Measurements from ENCODE around the gene MAPK11.

Gene MAPK11

DNA sequence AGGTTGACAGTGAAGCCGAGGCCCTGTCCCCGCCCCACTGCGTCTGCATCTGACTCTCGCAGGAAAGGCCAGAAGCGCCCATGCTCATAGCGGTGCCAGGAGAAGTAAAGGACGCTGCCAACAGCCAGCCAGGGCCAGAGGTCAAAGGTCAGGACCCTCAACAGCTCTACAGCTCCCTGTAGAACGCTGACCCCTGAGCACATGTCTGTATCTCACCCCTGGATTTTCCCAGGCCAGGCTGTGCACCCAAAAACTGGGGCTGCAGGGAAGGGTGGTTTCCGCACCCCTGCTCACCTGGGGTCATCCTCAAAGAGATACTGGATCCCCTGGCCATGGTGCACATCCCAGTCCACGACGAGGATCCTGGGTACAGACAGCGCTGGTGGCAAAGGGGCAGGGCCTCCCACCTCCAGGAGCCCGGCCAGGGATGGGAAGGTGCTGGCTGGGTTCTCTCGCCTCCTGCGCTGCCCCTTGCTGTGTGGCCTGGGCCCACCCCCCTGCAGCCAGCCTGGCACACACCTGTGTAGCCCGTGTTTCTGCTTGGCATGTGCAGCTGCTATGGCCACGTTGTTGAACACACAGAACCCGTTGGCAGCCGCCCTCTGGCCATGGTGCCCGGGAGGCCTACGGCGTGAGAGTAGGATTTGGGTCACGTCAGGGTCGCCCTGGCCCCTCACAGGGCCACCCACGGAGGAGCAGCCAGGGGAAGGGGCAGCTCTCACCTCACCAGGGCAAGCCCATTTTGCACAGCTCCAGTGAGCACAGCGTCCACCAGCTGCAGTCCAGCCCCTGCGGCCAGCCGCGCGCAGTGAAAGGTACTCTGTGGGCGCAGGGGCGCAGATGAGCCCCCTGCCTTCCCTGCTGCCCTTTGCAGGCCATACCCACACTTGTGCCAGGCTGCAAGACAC lies 20.6 kb downstream of the MAPK11 start:
- Mint-ChIP-seq H3K9me3 (no peaks in the 10 kb centered on the region), H3K27ac (no peak overlapping the region), H3K4me3 (peak overlapping the region; percentile 75 to 77 (median 75)), H3K27me3 (ENCODE audit: low read depth) (no peaks in the 10 kb centered on the region), H3K4me1 (peaks cover 5% of the 10 kb centered on the region), H3K36me3 (ENCODE audit: low read depth) (no peaks in the 10 kb centered on the region)
- TF ChIP-seq, protein P1, sequence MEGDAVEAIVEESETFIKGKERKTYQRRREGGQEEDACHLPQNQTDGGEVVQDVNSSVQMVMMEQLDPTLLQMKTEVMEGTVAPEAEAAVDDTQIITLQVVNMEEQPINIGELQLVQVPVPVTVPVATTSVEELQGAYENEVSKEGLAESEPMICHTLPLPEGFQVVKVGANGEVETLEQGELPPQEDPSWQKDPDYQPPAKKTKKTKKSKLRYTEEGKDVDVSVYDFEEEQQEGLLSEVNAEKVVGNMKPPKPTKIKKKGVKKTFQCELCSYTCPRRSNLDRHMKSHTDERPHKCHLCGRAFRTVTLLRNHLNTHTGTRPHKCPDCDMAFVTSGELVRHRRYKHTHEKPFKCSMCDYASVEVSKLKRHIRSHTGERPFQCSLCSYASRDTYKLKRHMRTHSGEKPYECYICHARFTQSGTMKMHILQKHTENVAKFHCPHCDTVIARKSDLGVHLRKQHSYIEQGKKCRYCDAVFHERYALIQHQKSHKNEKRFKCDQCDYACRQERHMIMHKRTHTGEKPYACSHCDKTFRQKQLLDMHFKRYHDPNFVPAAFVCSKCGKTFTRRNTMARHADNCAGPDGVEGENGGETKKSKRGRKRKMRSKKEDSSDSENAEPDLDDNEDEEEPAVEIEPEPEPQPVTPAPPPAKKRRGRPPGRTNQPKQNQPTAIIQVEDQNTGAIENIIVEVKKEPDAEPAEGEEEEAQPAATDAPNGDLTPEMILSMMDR (IDR thresholded peaks at IDR 0.05; ENCODE audit: unreplicated experiment in 3 of 3) = no peak

DNA sequence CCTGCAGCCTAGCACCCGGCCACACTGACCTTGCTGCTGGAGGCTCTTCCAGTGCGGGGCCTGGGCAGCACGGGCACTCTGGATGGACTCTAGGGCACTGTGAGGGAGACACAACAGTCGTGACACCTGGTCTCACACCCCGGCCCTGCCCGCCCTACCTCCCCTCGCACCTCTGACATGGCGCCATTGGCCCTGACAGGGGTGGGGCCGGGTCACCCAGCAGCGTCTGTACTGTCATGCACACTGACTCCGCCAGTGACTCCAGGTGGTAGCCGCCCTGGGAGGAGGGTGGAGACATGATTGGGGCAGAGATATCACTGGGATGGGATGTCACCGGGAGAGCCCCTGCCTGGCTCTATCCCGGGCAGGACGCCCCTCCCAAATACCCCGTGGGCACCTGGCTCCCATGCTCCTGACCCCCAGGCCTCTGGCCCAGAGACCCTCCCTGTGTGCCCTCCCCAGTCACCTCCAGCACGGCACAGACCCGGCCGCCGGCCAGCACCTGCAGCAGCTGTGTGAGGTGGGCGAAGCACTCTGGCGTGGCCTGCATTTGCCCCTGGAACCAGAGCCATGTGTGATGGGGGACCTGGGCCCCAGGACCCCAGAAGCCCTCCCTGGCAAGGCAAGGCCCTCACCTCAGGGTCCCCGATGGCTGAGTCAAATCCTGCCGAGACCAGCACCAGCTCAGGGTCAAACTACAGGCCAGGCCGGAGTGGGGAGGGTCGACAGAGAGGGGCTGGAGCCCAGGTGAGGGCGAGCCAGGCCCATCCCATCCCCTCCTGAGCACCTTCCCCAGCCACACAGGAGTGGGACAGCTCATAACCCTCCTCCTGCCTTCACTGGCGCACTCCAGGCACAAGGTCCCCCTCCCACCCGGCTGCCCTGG lies 21.7 kb downstream of the MAPK11 start:
- Mint-ChIP-seq H3K9me3 (no peaks in the 10 kb centered on the region), H3K27ac (no peak overlapping the region), H3K4me1 (peaks cover 5% of the 10 kb centered on the region), H3K4me3 (peak overlapping the region; percentile 71 to 76 (median 74)), H3K27me3 (ENCODE audit: low read depth) (no peaks in the 10 kb centered on the region), H3K36me3 (ENCODE audit: low read depth) (no peaks in the 10 kb centered on the region)
- TF ChIP-seq, protein P1 (IDR thresholded peaks at IDR 0.05; ENCODE audit: unreplicated experiment in 3 of 3) = no peak

DNA sequence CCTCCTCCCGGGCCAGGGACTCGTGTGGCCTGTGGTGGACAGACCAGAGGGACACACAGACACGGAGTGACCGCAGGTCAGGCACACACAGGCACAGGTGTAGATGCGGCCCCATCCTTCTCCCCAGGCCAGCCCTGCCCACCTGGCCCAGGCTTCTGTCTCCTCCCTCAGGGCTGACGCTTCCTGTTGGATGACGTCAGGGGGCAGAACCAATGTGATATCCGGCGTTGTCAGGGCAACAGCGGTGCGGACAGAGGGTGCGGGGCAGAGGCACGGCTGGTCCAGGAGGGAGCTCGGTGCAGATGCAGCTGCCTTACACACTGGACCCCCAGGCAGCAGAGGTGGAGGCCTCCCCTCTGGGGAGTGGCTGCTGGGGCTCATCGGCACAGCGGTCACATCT lies 22.4 kb downstream of the MAPK11 start:
- Mint-ChIP-seq H3K27ac (peak overlapping the region in 1 of 3 experiments; percentile 45), H3K36me3 (ENCODE audit: low read depth) (no peaks in the 10 kb centered on the region), H3K4me3 (peak overlapping the region; percentile 71 to 76 (median 74)), H3K27me3 (ENCODE audit: low read depth) (no peaks in the 10 kb centered on the region), H3K9me3 (no peaks in the 10 kb centered on the region), H3K4me1 (peaks cover 5% of the 10 kb centered on the region)
- TF ChIP-seq, protein P1 (IDR thresholded peaks at IDR 0.05; ENCODE audit: unreplicated experiment in 3 of 3) = no peak

DNA sequence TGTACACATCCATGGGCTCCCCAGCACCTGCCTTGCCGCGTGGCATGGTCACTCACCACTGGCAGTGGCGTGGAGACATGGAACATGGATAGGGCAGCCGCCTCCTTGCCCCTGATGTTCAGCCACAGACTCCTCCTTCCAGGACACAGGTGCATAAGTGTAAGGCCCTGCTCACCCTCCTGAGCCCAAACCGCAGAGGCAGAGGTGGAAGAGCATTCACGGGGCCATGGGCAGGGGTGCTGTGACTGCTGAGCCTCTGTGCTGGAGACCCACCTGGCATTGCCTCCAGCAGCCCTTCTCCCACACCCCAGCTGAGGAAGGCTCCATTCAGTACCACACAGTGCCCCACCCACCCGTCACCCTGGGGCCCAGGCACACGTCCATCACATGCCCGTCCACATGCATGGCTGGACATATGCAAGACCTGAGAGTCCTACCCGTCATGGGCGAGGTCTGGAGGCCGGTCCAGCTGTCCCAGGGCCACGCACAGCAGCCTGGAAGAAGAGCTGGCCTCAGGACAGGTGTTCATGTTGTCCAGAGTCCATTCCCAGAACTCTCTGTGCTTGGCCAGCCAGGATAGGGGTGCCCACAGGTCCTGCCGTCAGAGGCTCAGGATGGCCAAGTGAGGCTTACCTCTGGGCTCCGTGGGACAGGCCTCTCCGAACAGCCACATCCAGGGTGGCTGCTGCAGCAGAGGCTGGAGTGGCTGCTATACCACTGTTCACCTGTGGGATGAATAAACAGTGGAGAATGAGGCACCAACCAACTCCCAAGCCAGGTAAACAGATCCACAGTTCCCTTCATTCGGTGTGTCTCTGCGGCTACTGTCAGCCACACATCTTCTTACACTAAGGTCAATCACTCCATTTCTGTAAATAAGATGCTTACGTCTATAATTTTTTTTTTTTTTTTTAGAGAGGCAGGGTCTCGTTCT lies 23.7 kb downstream of the MAPK11 start:
- no peaks in the 10 kb centered on the region for H3K36me3 Mint-ChIP-seq (ENCODE audit: low read depth)
- TF ChIP-seq, protein P1 (IDR thresholded peaks at IDR 0.05; ENCODE audit: unreplicated experiment in 3 of 3) = no peak
- H3K9me3 Mint-ChIP-seq = no peaks in the 10 kb centered on the region
- H3K27me3 Mint-ChIP-seq (ENCODE audit: low read depth) = no peaks in the 10 kb centered on the region
- H3K4me3 Mint-ChIP-seq = peak overlapping the region; percentile 76 to 97 (median 81)
- peaks cover 15% of the 10 kb centered on the region for H3K4me1 Mint-ChIP-seq
- no peak overlapping the region for H3K27ac Mint-ChIP-seq

Data from nephron (organoid).